IPS-11a (cell line): Measurements from ENCODE around the gene PBX1.

ENCODE experiments used
- H3K4me3 ChIP-seq: one replicate; pipeline ENCODE4 v1.5.1; 2013; ENCODE audit warnings: low read depth, low read length, control low read depth

The PBX1 gene

GRCh38 chr1:164748253-164748899, 189.4 kb downstream of the PBX1 start:
- H3K4me3 ChIP-seq, result no peak overlapping the region

- no peak overlapping the region for H3K4me3 ChIP-seq
Measured at GRCh38 chr1:164753521-164754077, 194.6 kb downstream of the PBX1 start.

- H3K4me3 ChIP-seq, result no peak overlapping the region
Measured at GRCh38 chr1:164754088-164754600, 195.2 kb downstream of the PBX1 start.

- no peak overlapping the region for H3K4me3 ChIP-seq
Measured at GRCh38 chr1:164755690-164756089, 196.7 kb downstream of the PBX1 start.

- no peak overlapping the region for H3K4me3 ChIP-seq
Measured at GRCh38 chr1:164756741-164757140, 197.8 kb downstream of the PBX1 start.

- no peak overlapping the region for H3K4me3 ChIP-seq
Measured at GRCh38 chr1:164757625-164758024, 198.6 kb downstream of the PBX1 start.

- H3K4me3 ChIP-seq, result no peak overlapping the region
Measured at GRCh38 chr1:164759144-164759920, 200.3 kb downstream of the PBX1 start.

GRCh38 chr1:164759979-164760469, 201.0 kb downstream of the PBX1 start:
- H3K4me3 ChIP-seq, result no peak overlapping the region

GRCh38 chr1:164760569-164760968, 201.6 kb downstream of the PBX1 start:
- H3K4me3 ChIP-seq, result no peak overlapping the region

GRCh38 chr1:164761009-164761408, 202.0 kb downstream of the PBX1 start:
- H3K4me3 ChIP-seq, result no peak overlapping the region

- no peak overlapping the region for H3K4me3 ChIP-seq
Measured at GRCh38 chr1:164763098-164763497, 204.1 kb downstream of the PBX1 start.

- H3K4me3 ChIP-seq, result no peak overlapping the region
Measured at GRCh38 chr1:164764333-164764732, 205.3 kb downstream of the PBX1 start.

GRCh38 chr1:164765557-164765956, 206.6 kb downstream of the PBX1 start:
- no peak overlapping the region for H3K4me3 ChIP-seq

- H3K4me3 ChIP-seq, result no peak overlapping the region
Measured at GRCh38 chr1:164765992-164766720, 207.2 kb downstream of the PBX1 start.

GRCh38 chr1:164767752-164768402, 208.9 kb downstream of the PBX1 start:
- no peak overlapping the region for H3K4me3 ChIP-seq

- no peak overlapping the region for H3K4me3 ChIP-seq
Measured at GRCh38 chr1:164768619-164769018, 209.6 kb downstream of the PBX1 start.

- H3K4me3 ChIP-seq, result no peak overlapping the region
Measured at GRCh38 chr1:164769486-164770130, 210.6 kb downstream of the PBX1 start.

GRCh38 chr1:164770131-164770529, 211.1 kb downstream of the PBX1 start:
- H3K4me3 ChIP-seq, result no peak overlapping the region

GRCh38 chr1:164771041-164771618, 212.1 kb downstream of the PBX1 start:
- no peak overlapping the region for H3K4me3 ChIP-seq
